Neural cell (in vitro differentiated cells): ENCODE data around the gene PSMG3.

ENCODE experiments used
- EZH2 ChIP-seq: fragments of 200-600, 300-800 bp; shearing (Covaris generic), sonication (generic); IDR thresholded peaks from 2 replicates; pipeline ENCODE4 v1.6.1; 2014; ENCODE audit warnings: antibody characterized with exemption, low read length, borderline replicate concordance, mild to moderate bottlenecking; ENCODE audit not compliant: insufficient read depth, poor library complexity, severe bottlenecking
- TF ChIP-seq, protein P1 (sequence below): fragments of 450-650 bp; IDR thresholded peaks from 2 replicates; pipeline ENCODE4 v1.5.1; 2014; ENCODE audit warnings: antibody characterized with exemption, mild to moderate bottlenecking, moderate library complexity; ENCODE audit not compliant: poor library complexity, severe bottlenecking

DNA sequence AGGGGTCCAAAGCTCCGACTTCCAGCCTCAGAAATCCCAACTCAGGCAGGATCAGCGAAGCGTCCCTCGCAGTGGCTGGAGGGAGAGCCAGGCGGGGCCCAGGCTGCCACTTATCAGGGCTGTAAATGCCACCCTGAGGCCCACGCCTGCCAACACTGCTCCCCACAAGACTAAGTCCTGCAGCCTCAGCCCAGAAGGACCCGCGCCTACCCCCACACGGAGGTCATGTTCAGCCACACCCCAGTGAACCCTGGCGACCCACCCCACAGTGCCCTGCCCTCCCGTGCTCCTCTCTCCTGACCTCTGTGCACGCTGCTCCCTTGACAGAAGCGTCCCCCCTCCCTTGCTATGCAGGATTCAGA is 3.2 kb downstream of the PSMG3 start:
- TF ChIP-seq, protein P1, sequence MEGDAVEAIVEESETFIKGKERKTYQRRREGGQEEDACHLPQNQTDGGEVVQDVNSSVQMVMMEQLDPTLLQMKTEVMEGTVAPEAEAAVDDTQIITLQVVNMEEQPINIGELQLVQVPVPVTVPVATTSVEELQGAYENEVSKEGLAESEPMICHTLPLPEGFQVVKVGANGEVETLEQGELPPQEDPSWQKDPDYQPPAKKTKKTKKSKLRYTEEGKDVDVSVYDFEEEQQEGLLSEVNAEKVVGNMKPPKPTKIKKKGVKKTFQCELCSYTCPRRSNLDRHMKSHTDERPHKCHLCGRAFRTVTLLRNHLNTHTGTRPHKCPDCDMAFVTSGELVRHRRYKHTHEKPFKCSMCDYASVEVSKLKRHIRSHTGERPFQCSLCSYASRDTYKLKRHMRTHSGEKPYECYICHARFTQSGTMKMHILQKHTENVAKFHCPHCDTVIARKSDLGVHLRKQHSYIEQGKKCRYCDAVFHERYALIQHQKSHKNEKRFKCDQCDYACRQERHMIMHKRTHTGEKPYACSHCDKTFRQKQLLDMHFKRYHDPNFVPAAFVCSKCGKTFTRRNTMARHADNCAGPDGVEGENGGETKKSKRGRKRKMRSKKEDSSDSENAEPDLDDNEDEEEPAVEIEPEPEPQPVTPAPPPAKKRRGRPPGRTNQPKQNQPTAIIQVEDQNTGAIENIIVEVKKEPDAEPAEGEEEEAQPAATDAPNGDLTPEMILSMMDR: no peak
- no peak for TF ChIP-seq EZH2
